ENCODE data around the gene COG8. TPM values are rescaled to one million over a fixed set of nuclear protein-coding genes. Genes with fewer than 3 reads are reported as not detected.

Gene COG8
- total RNA-seq, 4 donors from 2014 or later, result 62.2 to 77.5 (median 70.0) TPM

GRCh38 chr16:69283851-69284250 lies 55.5 kb downstream of the COG8 start:
- Histone ChIP-seq H3K4me1 (peaks cover 0 to 44% (median 2%) of the 10 kb centered on the region in 4 donors), H3K36me3 (peaks cover 0 to 26% (median 0%) of the 10 kb centered on the region in 3 donors), H3K4me3 (no peak overlapping the region), H3K27me3 (no peaks in the 10 kb centered on the region), H3K9me3 (no peaks in the 10 kb centered on the region), H3K27ac (peak overlapping the region in 1 of 4 donors; percentile 44)
- TF ChIP-seq EP300 (IDR thresholded peaks at IDR 0.05), result no peak
- no peak for TF ChIP-seq POLR2A (IDR thresholded peaks at IDR 0.05)
- 63 to 75% methylated on average over 4 of the region's 4 CpGs for WGBS, 2 donors
- DNase-seq (ENCODE audit: low spot score in 2 of 2), result no peak

- TF ChIP-seq POLR2A (IDR thresholded peaks at IDR 0.05) (no peak), CTCF (IDR thresholded peaks at IDR 0.05) (no peak), EP300 (IDR thresholded peaks at IDR 0.05) (no peak)
- Histone ChIP-seq H3K36me3 (peaks cover 0 to 10% (median 0%) of the 10 kb centered on the region in 3 donors), H3K27ac (peak overlapping the region in 2 of 4 donors; percentile 69), H3K27me3 (no peaks in the 10 kb centered on the region), H3K4me3 (no peak overlapping the region), H3K9me3 (no peaks in the 10 kb centered on the region), H3K4me1 (peaks cover 0 to 51% (median 23%) of the 10 kb centered on the region in 4 donors)
- DNase-seq (ENCODE audit: low spot score in 2 of 2), result no peak
- WGBS, 2 donors, result 43 to 50% methylated on average over 1 of the region's 1 CpG
Observed at GRCh38 chr16:69277413-69277812, 62.0 kb downstream of the COG8 start.

Other genes with a start within 250 kb of the COG8 start
- 1 to 10 TPM in 2 of 4 donors, under 1 TPM in 2; 0.42 to 7.1 (median 2.1) TPM for gene HAS3, start 233.9 kb downstream of the COG8 start, total RNA-seq
- gene CHTF8, start 207.0 kb downstream of the COG8 start, total RNA-seq, result 10 to 100 TPM; 58.8 to 99.0 (median 76.5) TPM
- gene UTP4, start 206.9 kb downstream of the COG8 start, total RNA-seq, result 10 to 100 TPM; 17.6 to 48.0 (median 24.1) TPM
- gene SNTB2, start 152.4 kb downstream of the COG8 start, total RNA-seq, result 10 to 100 TPM; 33.1 to 50.2 (median 37.7) TPM
- 10 to 100 TPM; 35.4 to 47.2 (median 43.5) TPM for gene VPS4A, start 28.2 kb downstream of the COG8 start, total RNA-seq
- 10 to 100 TPM in 3 of 4 donors, 1 to 10 TPM in 1; 6.8 to 20.7 (median 15.8) TPM for gene PDF, start 9.0 kb downstream of the COG8 start, total RNA-seq
- 10 to 100 TPM in 3 of 4 donors, 1 to 10 TPM in 1; 8.2 to 17.1 (median 11.7) TPM for gene NIP7, start 208 bp upstream of the COG8 start, total RNA-seq
- not detected for gene TMED6, start 12.2 kb upstream of the COG8 start, total RNA-seq
- gene TERF2, start 46.4 kb upstream of the COG8 start, total RNA-seq, result 10 to 100 TPM; 18.3 to 66.3 (median 26.0) TPM
- 10 to 100 TPM; 26.6 to 45.9 (median 30.7) TPM for gene CYB5B, start 85.1 kb upstream of the COG8 start, total RNA-seq
- gene NFAT5, start 226.4 kb upstream of the COG8 start, total RNA-seq, result 10 to 100 TPM; 53.2 to 61.4 (median 57.5) TPM